Esophagus muscularis mucosa (tissue), 3 donors: ENCODE measurements around the gene TRIM36.

Experiments used
- CTCF ChIP-seq, 3 experiments: fragments of 200-600 bp in 2 of 3; fragments of 450-650 bp in 1 of 3; sonication (generic) in 2 of 3; IDR thresholded peaks; one replicate each; pipeline ENCODE4 v1.5.1; 2017 to 2019; ENCODE audit warnings: antibody characterized with exemption in 3 of 3, mild to moderate bottlenecking in 2 of 3, moderate library complexity in 1 of 3
- POLR2A ChIP-seq: fragments of 450-650 bp; IDR thresholded peaks from one replicate; pipeline ENCODE4 v1.6.1; 2017; ENCODE audit warnings: antibody characterized with exemption, moderate library complexity, mild to moderate bottlenecking, low read depth
- POLR2AphosphoS5 ChIP-seq, 2 donors: sonication (generic); formaldehyde crosslinking; IDR thresholded peaks; one replicate each; pipeline ENCODE4 v1.6.1; 2017; ENCODE audit warnings: antibody characterized with exemption in 2 of 2

- no peak for TF ChIP-seq CTCF (IDR thresholded peaks at IDR 0.05)
- no peak for TF ChIP-seq POLR2A
- TF ChIP-seq POLR2AphosphoS5 (IDR thresholded peaks at IDR 0.05): no peak
Measured at GRCh38 chr5:115151208-115151805, 18.4 kb downstream of the TRIM36 start.
